ENCODE measurements around the gene BARD1.

GRCh38 chr2:214747992-214748391 is 61.5 kb downstream of the BARD1 start:
- TF ChIP-seq EP300 (IDR thresholded peaks at IDR 0.05): no peak
- TF ChIP-seq POLR2A (IDR thresholded peaks at IDR 0.05; ENCODE audit: low read depth): no peak
